ENCODE results near the gene ZNF628. TPM values are rescaled to one million over a fixed set of nuclear protein-coding genes. Genes with fewer than 3 reads are reported as not detected.

The ZNF628 gene
- total and polyA plus RNA-seq, 2 of the 4 experiments (the other 2 are of a cell fraction) = 0.18 to 1.9 TPM

DNA sequence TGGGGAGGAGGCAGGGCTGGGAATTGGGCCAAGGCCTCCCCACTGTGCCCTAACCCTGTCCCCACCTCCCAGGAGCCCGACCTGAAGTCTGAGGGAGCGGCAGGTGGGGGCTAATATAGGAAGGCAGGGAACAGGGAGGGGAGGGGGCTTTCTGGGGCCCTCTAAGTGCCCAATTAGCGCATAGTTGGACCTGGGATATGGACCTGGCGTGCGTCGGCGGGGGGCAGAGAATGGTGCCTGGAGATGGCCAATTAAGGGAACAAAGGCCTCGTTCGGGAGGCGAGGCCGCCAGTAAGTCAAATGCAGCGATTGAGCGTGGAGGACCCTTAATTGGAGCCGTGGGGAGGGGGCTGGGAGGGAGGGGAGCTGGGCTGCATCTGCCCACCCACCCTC, 11.8 kb upstream of the ZNF628 start, which contains the start of gene C19orf85:
TSS of gene C19orf85 (minus strand) at position 90 of the 393 bp plus-strand sequence. CDS start 197 bp downstream, outside the sequence.
- no peaks in the 10 kb centered on the region for H3K36me3 ChIP-seq (ENCODE audit: control insufficient read depth, insufficient read depth, low read length)
- no peak within 1 kb of the TSS for H2AK5ac ChIP-seq (ENCODE audit: low read depth, low read length)
- H3K9me3 ChIP-seq (ENCODE audit: control insufficient read depth, insufficient read depth, low read length) = no peaks in the 10 kb centered on the region
- no TSS peak for BruUV-seq (replicated peaks)
- no peak within 1 kb of the TSS for H2AK9ac ChIP-seq (replicated peaks; ENCODE audit: low read depth, low read length, poor library complexity)
- H4K8ac ChIP-seq (ENCODE audit: low read depth in 2 of 2, low read length in 2 of 2) = no peak within 1 kb of the TSS
- peaks cover 4% of the 10 kb centered on the region; the same call in 1 of the 2 replicates for H3K9me1 ChIP-seq (ENCODE audit: insufficient read depth, low read length)
- H3K56ac ChIP-seq (ENCODE audit: extremely low read depth, insufficient read depth, low read length) = no peak within 1 kb of the TSS
- H3K27me3 ChIP-seq (ENCODE audit: control insufficient read depth, insufficient read depth, low read length) = no peaks in the 10 kb centered on the region
- H2BK5ac ChIP-seq (ENCODE audit: low read depth, low read length, poor library complexity, severe bottlenecking) = no peak within 1 kb of the TSS
- in situ Hi-C loops (cut with MboI; ENCODE audit: low sequenced_read_pairs) = no loop called here
- H2BK120ac ChIP-seq (ENCODE audit: low read depth, low read length) = no peak within 1 kb of the TSS
- H4K91ac ChIP-seq (ENCODE audit: insufficient read depth, low read depth, low read length) = no peak within 1 kb of the TSS
- peaks cover 5 to 16% of the 10 kb centered on the region in 2 experiments; a peak in 3 of 4 replicates for H3K79me1 ChIP-seq (ENCODE audit: low read depth in 1 of 2, low read length in 2 of 2)
- H3K4me1 ChIP-seq (ENCODE audit: control insufficient read depth, insufficient read depth, low read length) = peaks cover 10% of the 10 kb centered on the region
- no peak within 1 kb of the TSS for H2AFZ ChIP-seq (replicated peaks; ENCODE audit: low read length, poor library complexity)
- H3K4ac ChIP-seq (ENCODE audit: low read depth, low read length) = no peak within 1 kb of the TSS
- no peak within 1 kb of the TSS for H4K5ac ChIP-seq (ENCODE audit: low read depth, low read length)
- ATAC-seq (ENCODE audit: low read depth) (no peak), DNase-seq (no peak)
- H2BK20ac ChIP-seq (ENCODE audit: low read depth, low read length) = no peak within 1 kb of the TSS
- H3K4me3 ChIP-seq (ENCODE audit: insufficient read depth, low read depth, low read length) = no peak within 1 kb of the TSS
- POLR2A ChIA-PET (ENCODE audit: unreplicated experiment) = no interaction called here
- H2BK15ac ChIP-seq (ENCODE audit: low read depth, low read length) = no peak within 1 kb of the TSS
- no peak within 1 kb of the TSS for H3K9ac ChIP-seq (ENCODE audit: low read depth, low read length)
- H3K18ac ChIP-seq (ENCODE audit: low read depth, low read length) = no peak within 1 kb of the TSS
- WGBS, 2 experiments (ENCODE audit: extremely low coverage in 2 of 2, insufficient read length in 1 of 2) = 66% methylated on average over 5 of the region's 14 CpGs; no CpG with 5 or more reads in 1 of the 2 experiments
- TF ChIP-seq, protein P1, sequence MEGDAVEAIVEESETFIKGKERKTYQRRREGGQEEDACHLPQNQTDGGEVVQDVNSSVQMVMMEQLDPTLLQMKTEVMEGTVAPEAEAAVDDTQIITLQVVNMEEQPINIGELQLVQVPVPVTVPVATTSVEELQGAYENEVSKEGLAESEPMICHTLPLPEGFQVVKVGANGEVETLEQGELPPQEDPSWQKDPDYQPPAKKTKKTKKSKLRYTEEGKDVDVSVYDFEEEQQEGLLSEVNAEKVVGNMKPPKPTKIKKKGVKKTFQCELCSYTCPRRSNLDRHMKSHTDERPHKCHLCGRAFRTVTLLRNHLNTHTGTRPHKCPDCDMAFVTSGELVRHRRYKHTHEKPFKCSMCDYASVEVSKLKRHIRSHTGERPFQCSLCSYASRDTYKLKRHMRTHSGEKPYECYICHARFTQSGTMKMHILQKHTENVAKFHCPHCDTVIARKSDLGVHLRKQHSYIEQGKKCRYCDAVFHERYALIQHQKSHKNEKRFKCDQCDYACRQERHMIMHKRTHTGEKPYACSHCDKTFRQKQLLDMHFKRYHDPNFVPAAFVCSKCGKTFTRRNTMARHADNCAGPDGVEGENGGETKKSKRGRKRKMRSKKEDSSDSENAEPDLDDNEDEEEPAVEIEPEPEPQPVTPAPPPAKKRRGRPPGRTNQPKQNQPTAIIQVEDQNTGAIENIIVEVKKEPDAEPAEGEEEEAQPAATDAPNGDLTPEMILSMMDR (conservative IDR thresholded peaks at IDR 0.05; ENCODE audit: low read depth, low read length) = no peak
- TF ChIP-seq MAZ (IDR thresholded peaks at IDR 0.05; ENCODE audit: borderline replicate concordance, low read depth, low read length) (no peak), RCOR1 (IDR thresholded peaks at IDR 0.05; ENCODE audit: insufficient replicate concordance, low read length) (no peak), BHLHE40 (IDR thresholded peaks at IDR 0.05; ENCODE audit: low read depth, low read length) (no peak), POLR2A (IDR thresholded peaks at IDR 0.05; ENCODE audit: low read depth, low read length) (no peak), NFE2L2 (IDR thresholded peaks at IDR 0.05; ENCODE audit: low read depth, low read length) (no peak)
- intact Hi-C loops (cut with micrococcal nuclease) = no loop called here
- no peak within 1 kb of the TSS for H3K4me2 ChIP-seq (ENCODE audit: low read depth, low read length)
- peaks cover 4% of the 10 kb centered on the region; the same call in 1 of the 2 replicates for H4K20me1 ChIP-seq (ENCODE audit: insufficient read depth, low read length)
- no peak within 1 kb of the TSS for H3K14ac ChIP-seq (replicated peaks; ENCODE audit: low read depth, low read length)
- H3K27ac ChIP-seq (ENCODE audit: insufficient read depth, low read length) = no peak within 1 kb of the TSS
- CTCF ChIA-PET = no interaction called here
- H3K23ac ChIP-seq (ENCODE audit: low read depth, low read length) = no peak within 1 kb of the TSS
- dilution Hi-C loops (cut with HindIII; ENCODE audit: low sequenced_read_pairs, unreplicated experiment) = no loop called here
